ENCODE data around the gene SORBS2. TPM values are rescaled to one million over a fixed set of nuclear protein-coding genes. Genes with fewer than 3 reads are reported as not detected.

SORBS2 gene
- total and polyA plus RNA-seq, 2 of the 8 experiments (the other 6 are each of a cell fraction or from before 2014, with no cell fraction given) = 73.0 to 87.1 TPM

GRCh38 chr4:185566425-185566824 is 245.6 kb downstream of the SORBS2 start:
- H3K14ac ChIP-seq (ENCODE audit: insufficient read length) = no peak overlapping the region
- H3K27me3 ChIP-seq (replicated peaks in 1 of 4; ENCODE audit: control insufficient read depth in 3 of 4, extremely low read depth in 1 of 4, insufficient read depth in 3 of 4, low read length in 3 of 4) = no peaks in the 10 kb centered on the region
- no peak overlapping the region for H3K18ac ChIP-seq (ENCODE audit: extremely low read depth, low read length)
- H4K91ac ChIP-seq (replicated peaks; ENCODE audit: insufficient read length, low read length) = no peak overlapping the region
- no peak overlapping the region for H2BK20ac ChIP-seq (ENCODE audit: low read length)
- no peak overlapping the region for H3K4me3 ChIP-seq (ENCODE audit: extremely low read depth in 1 of 4, insufficient read depth in 2 of 4, low read depth in 3 of 4, low read length in 4 of 4)
- no peaks in the 10 kb centered on the region; a peak in 1 of 7 replicates for H3K4me1 ChIP-seq (replicated peaks in 1 of 4; ENCODE audit: control insufficient read depth in 3 of 4, insufficient read depth in 4 of 4, low read length in 3 of 4)
- no peak overlapping the region for H3K27ac ChIP-seq (ENCODE audit: low read depth, low read length)
- no peaks in the 10 kb centered on the region for H3K23me2 ChIP-seq (ENCODE audit: low read depth, low read length)
- no peak overlapping the region for H2BK5ac ChIP-seq (ENCODE audit: low read depth, low read length)
- H4K20me1 ChIP-seq (replicated peaks in 1 of 2; ENCODE audit: control insufficient read depth in 1 of 2, insufficient read depth in 2 of 2, low read length in 2 of 2) = no peaks in the 10 kb centered on the region
- no peak for TF ChIP-seq ZNF274 (IDR thresholded peaks at IDR 0.05; ENCODE audit: borderline replicate concordance, extremely low read depth, low read length)
- TF ChIP-seq TAF7 (optimal IDR thresholded peaks at IDR 0.05; ENCODE audit: borderline replicate concordance, low read depth, low read length) = no peak
- TF ChIP-seq EZH2 (IDR thresholded peaks at IDR 0.05; ENCODE audit: low read depth, low read length, severe bottlenecking) = no peak
- TF ChIP-seq CTCF (IDR thresholded peaks at IDR 0.05; ENCODE audit: control extremely low read depth in 1 of 3, insufficient read depth in 1 of 3, low read depth in 1 of 3, low read length in 3 of 3) = no peak
- TF ChIP-seq CREB1 (IDR thresholded peaks at IDR 0.05) = no peak
- no peak for TF ChIP-seq SP4 (IDR thresholded peaks at IDR 0.05; ENCODE audit: low read length)
- no peak for TF ChIP-seq KDM4A (IDR thresholded peaks at IDR 0.05; ENCODE audit: low read depth, low read length, severe bottlenecking)
- no peak for TF ChIP-seq USF2 (IDR thresholded peaks at IDR 0.05; ENCODE audit: low read length)
- no peak for TF ChIP-seq RBBP5 (IDR thresholded peaks at IDR 0.05; ENCODE audit: borderline replicate concordance, low read depth, low read length)
- H3K9me3 ChIP-seq (ENCODE audit: insufficient read depth in 2 of 2, low read depth in 1 of 2, low read length in 1 of 2) = peaks cover 9% of the 10 kb centered on the region in 2 experiments; a peak in 3 of 4 replicates
- 90% methylated on average over 8 of the region's 8 CpGs; no CpG with 5 or more reads in 1 of the 2 experiments for WGBS, 2 experiments (ENCODE audit: extremely low coverage in 1 of 2, insufficient coverage in 1 of 2, insufficient read length in 1 of 2, insufficient replicate concordance in 2 of 2, low coverage in 1 of 2, low lambda C conversion rate in 2 of 2, missing lambda C conversion rate in 1 of 2)
- H2AFZ ChIP-seq (ENCODE audit: low read length) = no peak overlapping the region
- no peak overlapping the region for H3K4me2 ChIP-seq (ENCODE audit: insufficient read depth in 1 of 2, low read depth in 2 of 2, low read length in 2 of 2)
- DNase-seq (ENCODE audit: low read depth in 1 of 2, low spot score in 2 of 2) = no peak
- no peak for FAIRE-seq
- POLR2A ChIA-PET (ENCODE audit: partially characterized antibody) = no interaction called here
- no peak overlapping the region for H3K9ac ChIP-seq (replicated peaks in 1 of 4; ENCODE audit: extremely low read depth in 1 of 4, low read depth in 3 of 4, low read length in 3 of 4)
- no peak overlapping the region for H3K56ac ChIP-seq (replicated peaks; ENCODE audit: insufficient read length, low read depth, low read length)
- H3K79me1 ChIP-seq (ENCODE audit: low read depth, low read length) = no peaks in the 10 kb centered on the region
- H2BK120ac ChIP-seq (replicated peaks; ENCODE audit: low read depth, low read length) = no peak overlapping the region
- CTCF ChIA-PET (ENCODE audit: partially characterized antibody) = no interaction called here
- H2BK12ac ChIP-seq (ENCODE audit: low read depth, low read length) = no peak overlapping the region
- no peak overlapping the region for H3K4ac ChIP-seq (replicated peaks; ENCODE audit: insufficient read length, low read depth, low read length)
- H3K36me3 ChIP-seq (ENCODE audit: control insufficient read depth in 2 of 4, insufficient read depth in 4 of 4, low read length in 3 of 4) = no peaks in the 10 kb centered on the region
- H3K23ac ChIP-seq (ENCODE audit: insufficient read length) = no peak overlapping the region
- no peak overlapping the region for H4K5ac ChIP-seq (ENCODE audit: insufficient read length, low read depth, low read length)
- H4K8ac ChIP-seq (ENCODE audit: extremely low read depth, insufficient read depth, low read length) = no peak overlapping the region
- no peak overlapping the region for H2AK5ac ChIP-seq (ENCODE audit: low read depth, low read length)
- H3K79me2 ChIP-seq (ENCODE audit: control insufficient read depth in 1 of 2, insufficient read depth in 2 of 2, low read length in 2 of 2) = no peaks in the 10 kb centered on the region
- H2BK15ac ChIP-seq (ENCODE audit: low read length) = no peak overlapping the region
